PC-3 (cell line): ENCODE data around the gene RPS6KB1.

Experiments
- EZH2phosphoT487 ChIP-seq: fragments of 300-600 bp; sonication (generic); IDR thresholded peaks from 2 replicates; pipeline ENCODE4 v1.6.1; 2018; ENCODE audit warnings: mild to moderate bottlenecking, antibody characterized with exemption, low read length, borderline replicate concordance
- TF ChIP-seq, protein P1 (sequence below): fragments of 300-600 bp; sonication (generic); conservative IDR thresholded peaks from 2 replicates; pipeline ENCODE4 v1.5.1; 2017; ENCODE audit warnings: antibody characterized with exemption, low read depth, mild to moderate bottlenecking, low read length

DNA sequence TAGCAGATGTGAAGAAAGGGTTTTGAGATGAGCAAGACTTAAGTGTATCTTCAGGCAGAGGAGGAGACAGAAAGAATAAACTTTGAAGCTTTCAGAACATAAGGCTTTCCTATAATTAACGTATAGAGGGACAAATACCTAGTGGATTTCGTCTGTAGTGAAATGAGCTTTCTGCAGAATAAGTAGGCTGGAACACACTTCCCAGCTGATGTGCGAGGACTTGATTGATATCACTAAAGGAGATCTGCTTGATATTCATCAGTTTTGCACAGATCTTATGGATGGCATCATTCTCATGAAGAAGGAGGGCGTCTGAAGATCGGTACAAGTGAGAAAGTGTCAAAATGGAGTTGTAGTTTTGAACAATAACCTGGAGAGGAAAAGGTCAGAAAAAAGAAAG lies 15.0 kb upstream of the RPS6KB1 start:
- TF ChIP-seq, protein P1, sequence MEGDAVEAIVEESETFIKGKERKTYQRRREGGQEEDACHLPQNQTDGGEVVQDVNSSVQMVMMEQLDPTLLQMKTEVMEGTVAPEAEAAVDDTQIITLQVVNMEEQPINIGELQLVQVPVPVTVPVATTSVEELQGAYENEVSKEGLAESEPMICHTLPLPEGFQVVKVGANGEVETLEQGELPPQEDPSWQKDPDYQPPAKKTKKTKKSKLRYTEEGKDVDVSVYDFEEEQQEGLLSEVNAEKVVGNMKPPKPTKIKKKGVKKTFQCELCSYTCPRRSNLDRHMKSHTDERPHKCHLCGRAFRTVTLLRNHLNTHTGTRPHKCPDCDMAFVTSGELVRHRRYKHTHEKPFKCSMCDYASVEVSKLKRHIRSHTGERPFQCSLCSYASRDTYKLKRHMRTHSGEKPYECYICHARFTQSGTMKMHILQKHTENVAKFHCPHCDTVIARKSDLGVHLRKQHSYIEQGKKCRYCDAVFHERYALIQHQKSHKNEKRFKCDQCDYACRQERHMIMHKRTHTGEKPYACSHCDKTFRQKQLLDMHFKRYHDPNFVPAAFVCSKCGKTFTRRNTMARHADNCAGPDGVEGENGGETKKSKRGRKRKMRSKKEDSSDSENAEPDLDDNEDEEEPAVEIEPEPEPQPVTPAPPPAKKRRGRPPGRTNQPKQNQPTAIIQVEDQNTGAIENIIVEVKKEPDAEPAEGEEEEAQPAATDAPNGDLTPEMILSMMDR, result no peak
- no peak for TF ChIP-seq EZH2phosphoT487
